HepG2 (cell line): ENCODE results near the gene NDE1. TPM values are rescaled to one million over a fixed set of nuclear protein-coding genes. Genes with fewer than 3 reads are reported as not detected.

Experiments
- AFF4 ChIP-seq: sonication (generic); formaldehyde crosslinking; IDR thresholded peaks from 2 replicates; pipeline ENCODE4 v1.4.0; 2020; ENCODE audit warnings: missing genetic modification reagents
- CCDC6 ChIP-seq: sonication (generic); formaldehyde crosslinking; IDR thresholded peaks from 2 replicates; pipeline ENCODE4 v1.8.1; 2022; ENCODE audit warnings: mild to moderate bottlenecking, missing genetic modification reagents, moderate library complexity
- GMEB1 ChIP-seq: sonication (generic); formaldehyde crosslinking; IDR thresholded peaks from 2 replicates; pipeline ENCODE4 v1.5.1; 2020; ENCODE audit warnings: missing genetic modification reagents, mild to moderate bottlenecking, borderline replicate concordance
- HMG20B ChIP-seq: conservative IDR thresholded peaks from 2 replicates; pipeline ENCODE4 v1.6.1; 2016; ENCODE audit warnings: missing genetic modification reagents, missing compliant biosample characterization
- HNRNPL ChIP-seq: fragments of 200-400 bp; formaldehyde crosslinking; IDR thresholded peaks from 2 replicates; pipeline ENCODE4 v1.6.1; 2017; ENCODE audit warnings: mild to moderate bottlenecking, low read depth, low read length
- HNRNPLL ChIP-seq: fragments of 200-400 bp; formaldehyde crosslinking; IDR thresholded peaks from 2 replicates; pipeline ENCODE4 v1.6.1; 2017; ENCODE audit warnings: mild to moderate bottlenecking, low read depth, low read length; ENCODE audit not compliant: poor library complexity, severe bottlenecking
- KDM6A ChIP-seq: IDR thresholded peaks from 2 replicates; pipeline ENCODE4 v1.6.1; 2016; ENCODE audit warnings: low read depth
- KLF6 ChIP-seq: IDR thresholded peaks from 2 replicates; pipeline ENCODE4 v1.8.0; 2016; ENCODE audit warnings: missing biosample characterization, missing genetic modification reagents
- REXO4 ChIP-seq: sonication (generic); formaldehyde crosslinking; IDR thresholded peaks from 2 replicates; pipeline ENCODE4 v1.8.0; 2022; ENCODE audit warnings: missing genetic modification reagents, mild to moderate bottlenecking, borderline replicate concordance
- STAT5B ChIP-seq: sonication (generic); formaldehyde crosslinking; IDR thresholded peaks from 2 replicates; pipeline ENCODE4 v1.4.0; 2020; ENCODE audit warnings: missing genetic modification reagents
- STAT6 ChIP-seq: sonication (generic); formaldehyde crosslinking; IDR thresholded peaks from 2 replicates; pipeline ENCODE4 v1.4.0; 2020; ENCODE audit warnings: missing genetic modification reagents, mild to moderate bottlenecking, borderline replicate concordance
- TEAD3 ChIP-seq: optimal IDR thresholded peaks from 2 replicates; pipeline ENCODE3; 2016; ENCODE audit warnings: borderline replicate concordance
- ZMAT5 ChIP-seq: sonication (generic); formaldehyde crosslinking; IDR thresholded peaks from 2 replicates; pipeline ENCODE4 v1.5.0; 2020; ENCODE audit warnings: mild to moderate bottlenecking, low read depth, missing genetic modification reagents, borderline replicate concordance
- ZNF282 ChIP-seq: fragments of 450-650 bp; IDR thresholded peaks from 2 replicates; pipeline ENCODE4 v1.6.1; 2018; ENCODE audit not compliant: partially characterized antibody
- ZNF296 ChIP-seq: sonication (generic); formaldehyde crosslinking; conservative IDR thresholded peaks from 2 replicates; pipeline ENCODE4 v1.5.0; 2020; ENCODE audit warnings: mild to moderate bottlenecking, missing genetic modification reagents
- ZNF556 ChIP-seq: sonication (generic); formaldehyde crosslinking; IDR thresholded peaks from 2 replicates; pipeline ENCODE4 v1.4.0; 2020; ENCODE audit warnings: mild to moderate bottlenecking, missing genetic modification reagents, borderline replicate concordance
- ZNF605 ChIP-seq: sonication (generic); formaldehyde crosslinking; IDR thresholded peaks from 2 replicates; pipeline ENCODE4 v1.8.0; 2022; ENCODE audit warnings: mild to moderate bottlenecking, missing genetic modification reagents
- ZNF772 ChIP-seq: sonication (generic); formaldehyde crosslinking; IDR thresholded peaks from 2 replicates; pipeline ENCODE4 v1.5.0; 2020; ENCODE audit warnings: mild to moderate bottlenecking, missing genetic modification reagents
- ZNF879 ChIP-seq: sonication (generic); formaldehyde crosslinking; IDR thresholded peaks from 2 replicates; pipeline ENCODE4 v1.8.1; 2023; ENCODE audit warnings: missing genetic modification reagents
- polyA plus RNA-seq, 8 experiments: library from polyadenylated mRNA; depleted of rRNA in 3 of 8; stranded (reverse) in 7 of 8; unstranded in 1 of 8; fragments of >200 nt; fragmentation: Illumina TruSeq in 4 of 8; extraction: Trizol in 4 of 8; gene quantifications; 2 replicates each; pipeline versions ENCODE4 v1.2.1 to v1.2.3, GENCODE V29; 2011 to 2016; ENCODE audit warnings: low read depth in 4 of 8, missing spikeins in 1 of 8, mixed read lengths in 1 of 8; ENCODE audit not compliant: insufficient read depth in 1 of 8
- total RNA-seq, 5 experiments: library from RNA; depleted of rRNA; stranded (reverse); fragments of >200 nt; fragmentation: Illumina TruSeq; extraction: Trizol; gene quantifications; 2 replicates each; pipeline ENCODE4 v1.2.3, GENCODE V29; 2016; ENCODE audit warnings: low read depth in 1 of 5

The NDE1 gene
- total and polyA plus RNA-seq, 2 of the 13 experiments (the other 11 are each of a cell fraction or from before 2014, with no cell fraction given), result 40.9 to 72.5 TPM

- TF ChIP-seq KLF6 (CRISPR knock-in tag) (peak; percentile 63; the same call in 1 of the 2 replicates), ZNF296 (CRISPR knock-in tag) (no peak), HNRNPLL (no peak), ZMAT5 (CRISPR knock-in tag) (no peak), ZNF772 (CRISPR knock-in tag) (no peak), STAT5B (no peak), STAT6 (CRISPR knock-in tag) (peak; percentile 96), ZNF605 (CRISPR knock-in tag) (no peak), REXO4 (CRISPR knock-in tag) (no peak), HNRNPL (no peak), TEAD3 (peak; percentile 96), ZNF879 (no peak; the same call in 1 of the 2 replicates), ZNF556 (no peak), HMG20B (CRISPR knock-in tag) (peak; percentile 82), AFF4 (no peak), CCDC6 (CRISPR knock-in tag) (0 out of 2 replicates have a peak, but pooled peaks have one; percentile 42), GMEB1 (CRISPR knock-in tag) (no peak; the same call in 1 of the 2 replicates), ZNF282 (peak; percentile 63), KDM6A (CRISPR knock-in tag) (peak; percentile 59; the same call in 1 of the 2 replicates)
Observed at GRCh38 chr16:15608398-15609285, 41.4 kb upstream of the NDE1 start (continued).
